GM13976 (cell line): Measurements from ENCODE around the gene FBXO44.

Source experiments
- DNase-seq: peaks from one replicate; pipeline ENCODE4 v3.0.0; 2012; ENCODE audit warnings: low spot score
- in situ Hi-C: fragments of 300-500 bp; cut with MboI; formaldehyde crosslinking; loops from one replicate; pipeline ENCODE4 v1.12.0; 2022; ENCODE audit warnings: low sequenced_read_pairs, mixed read lengths, inconsistent platforms; ENCODE audit not compliant: unreplicated experiment
- TF ChIP-seq, protein P1 (sequence below): IDR thresholded peaks from 2 replicates; pipeline ENCODE4 v1.5.1; 2012; ENCODE audit warnings: borderline replicate concordance, mild to moderate bottlenecking; ENCODE audit not compliant: insufficient read depth; ENCODE audit errors: extremely low read depth, missing control alignments, control extremely low read depth

FBXO44 gene

DNA sequence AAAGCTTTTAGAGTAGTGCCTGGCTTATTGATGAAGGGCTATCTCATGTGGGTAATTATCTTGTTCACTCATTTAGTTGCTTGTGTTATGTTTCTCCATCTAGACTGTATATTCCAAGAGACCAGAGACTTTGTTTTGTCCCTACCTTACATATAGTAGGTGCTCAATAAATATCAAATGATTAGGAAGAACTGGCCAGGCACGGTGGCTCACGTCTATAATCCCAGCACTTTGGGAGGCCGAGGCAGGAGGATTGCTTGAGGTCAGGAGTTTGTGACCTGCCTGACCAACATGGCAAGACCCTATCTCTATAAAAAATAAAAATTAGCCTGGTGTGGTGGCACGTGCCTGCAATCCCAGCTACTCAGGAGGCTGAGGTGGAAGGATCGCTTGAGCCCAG is 9.4 kb upstream of the FBXO44 start:
- DNase-seq, result no peak

GRCh38 chr1:11645670-11646265 is 8.9 kb upstream of the FBXO44 start:
- in situ Hi-C loops, result loop anchor here (25.0 kb wide), 2 partner anchors 333 to 583 kb away; partner anchors contain the start of gene SRM
- DNase-seq, result peak; percentile 75
- TF ChIP-seq, protein P1, sequence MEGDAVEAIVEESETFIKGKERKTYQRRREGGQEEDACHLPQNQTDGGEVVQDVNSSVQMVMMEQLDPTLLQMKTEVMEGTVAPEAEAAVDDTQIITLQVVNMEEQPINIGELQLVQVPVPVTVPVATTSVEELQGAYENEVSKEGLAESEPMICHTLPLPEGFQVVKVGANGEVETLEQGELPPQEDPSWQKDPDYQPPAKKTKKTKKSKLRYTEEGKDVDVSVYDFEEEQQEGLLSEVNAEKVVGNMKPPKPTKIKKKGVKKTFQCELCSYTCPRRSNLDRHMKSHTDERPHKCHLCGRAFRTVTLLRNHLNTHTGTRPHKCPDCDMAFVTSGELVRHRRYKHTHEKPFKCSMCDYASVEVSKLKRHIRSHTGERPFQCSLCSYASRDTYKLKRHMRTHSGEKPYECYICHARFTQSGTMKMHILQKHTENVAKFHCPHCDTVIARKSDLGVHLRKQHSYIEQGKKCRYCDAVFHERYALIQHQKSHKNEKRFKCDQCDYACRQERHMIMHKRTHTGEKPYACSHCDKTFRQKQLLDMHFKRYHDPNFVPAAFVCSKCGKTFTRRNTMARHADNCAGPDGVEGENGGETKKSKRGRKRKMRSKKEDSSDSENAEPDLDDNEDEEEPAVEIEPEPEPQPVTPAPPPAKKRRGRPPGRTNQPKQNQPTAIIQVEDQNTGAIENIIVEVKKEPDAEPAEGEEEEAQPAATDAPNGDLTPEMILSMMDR, result peak; percentile 49

More for the DNA sequence above, 9.4 kb upstream of the FBXO44 start:
- TF ChIP-seq, protein P1, result no peak
- in situ Hi-C loops, result loop anchor here (25.0 kb wide), 2 partner anchors 333 to 583 kb away; partner anchors contain the start of gene SRM

DNA sequence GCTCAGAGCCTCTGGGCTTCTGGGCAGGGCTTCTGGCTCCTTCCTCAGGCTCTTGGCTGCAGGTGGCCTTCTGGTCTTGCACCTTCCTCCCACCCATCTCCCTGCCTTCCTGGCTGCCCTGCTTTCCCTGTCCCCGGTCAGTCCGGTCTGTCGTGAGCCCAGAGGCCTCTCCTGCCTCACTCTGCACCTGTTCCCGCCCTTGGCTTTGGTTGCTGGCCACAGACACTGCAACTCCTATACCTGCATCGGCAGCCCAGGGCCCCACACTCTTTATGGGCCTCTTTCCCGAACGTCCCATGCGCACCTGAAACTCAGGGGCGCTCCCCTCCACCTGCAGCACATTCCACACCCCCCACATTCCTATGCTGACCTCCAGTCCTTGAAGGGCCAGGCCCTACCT is 8.4 kb upstream of the FBXO44 start:
- TF ChIP-seq, protein P1, result no peak
- DNase-seq, result no peak
- in situ Hi-C loops, result loop anchor here (25.0 kb wide), 2 partner anchors 334 to 584 kb away; partner anchors contain the start of gene SRM

DNA sequence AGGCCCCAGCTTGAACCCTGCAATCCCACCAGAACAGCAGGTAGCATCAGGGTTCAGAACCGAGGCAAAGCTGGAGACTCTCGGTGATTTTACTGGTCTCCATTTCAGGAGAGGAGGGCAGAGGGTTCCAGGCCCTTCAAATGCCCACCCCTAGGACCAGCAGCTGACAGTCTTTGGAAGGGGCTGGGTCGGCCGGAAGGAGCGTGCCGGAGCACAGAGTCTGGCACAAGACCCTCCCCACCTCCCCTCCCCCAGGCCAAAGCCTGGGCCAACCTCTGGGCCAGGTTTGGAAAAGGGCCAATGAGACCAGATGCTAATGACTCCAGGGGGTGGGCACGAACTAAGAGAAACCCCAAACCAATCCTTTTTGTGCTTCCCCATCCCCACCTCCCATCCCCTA is 7.3 kb upstream of the FBXO44 start:
- in situ Hi-C loops, result loop anchor here (25.0 kb wide), 2 partner anchors 335 to 585 kb away; partner anchors contain the start of gene SRM
- TF ChIP-seq, protein P1, result no peak
- DNase-seq, result no peak

GRCh38 chr1:11648039-11648438 is 6.6 kb upstream of the FBXO44 start:
- TF ChIP-seq, protein P1, result no peak
- in situ Hi-C loops, result loop anchor here (25.0 kb wide), 2 partner anchors 336 to 586 kb away; partner anchors contain the start of gene SRM
- DNase-seq, result no peak

DNA sequence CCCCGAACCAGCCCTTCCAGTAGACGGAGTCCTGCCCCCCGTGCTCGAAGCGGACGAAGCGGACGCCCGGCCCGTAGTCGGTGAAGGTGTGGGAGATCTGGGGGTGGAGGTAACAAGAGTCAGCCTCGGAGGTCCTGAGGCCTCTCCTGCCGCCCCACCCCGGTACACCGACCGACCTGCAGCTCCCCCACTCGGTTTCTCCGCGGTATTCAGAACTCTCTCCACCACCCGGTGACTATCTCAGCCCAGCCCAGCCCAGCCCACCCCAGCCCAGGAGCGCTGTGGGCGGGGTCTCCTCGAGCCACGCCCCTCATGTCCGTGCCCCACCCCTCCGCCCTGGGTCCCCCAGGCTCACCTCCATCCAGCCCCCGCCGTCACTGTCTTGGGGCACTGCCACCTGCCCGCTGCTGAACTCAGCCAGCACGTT is 5.9 kb upstream of the FBXO44 start:
- no peak for DNase-seq
- TF ChIP-seq, protein P1, result no peak
- in situ Hi-C loops, result loop anchor here (25.0 kb wide), 2 partner anchors 336 to 586 kb away; partner anchors contain the start of gene SRM

GRCh38 chr1:11649237-11649623 is 5.4 kb upstream of the FBXO44 start:
- TF ChIP-seq, protein P1, result no peak
- no peak for DNase-seq
- in situ Hi-C loops, result loop anchor here (25.0 kb wide), 2 partner anchors 337 to 587 kb away; partner anchors contain the start of gene SRM
